PC-9 (cell line): ENCODE results near the gene RIN1. TPM values are rescaled to one million over a fixed set of nuclear protein-coding genes. Genes with fewer than 3 reads are reported as not detected.

Experiments used
- BruUV-seq: library from RNA; stranded (reverse); fragments of 400-500 nt; replicated peaks from 2 replicates; lab custom pipeline; 2021; lab: Mats Ljungman, UMichigan
- CTCF ChIA-PET: fragments of 300-600 bp; sonication (Branson Sonifier 250); formaldehyde crosslinking; loops from one replicate; lab custom pipeline; 2022; ENCODE audit warnings: antibody characterized with exemption; lab: Charles Lee
- POLR2A ChIA-PET: fragments of 300-600 bp; sonication (Branson Sonifier 250); formaldehyde crosslinking; loops from one replicate; lab custom pipeline; 2022; ENCODE audit warnings: antibody characterized with exemption; ENCODE audit not compliant: unreplicated experiment; lab: Charles Lee
- DNase-seq, 2 experiments: peaks; one replicate each; pipeline versions ENCODE4 v3.0.0 to v3.0.0-alpha.2; 2015 to 2022; ENCODE audit warnings: mixed read lengths in 1 of 2
- H2AFZ ChIP-seq: fragments of 200-600 bp; sonication (generic); 2 replicates; pipeline ENCODE4 v1.8.1; 2017; ENCODE audit warnings: antibody characterized with exemption
- H3F3A ChIP-seq: fragments of 200-600 bp; sonication (generic); 2 replicates; pipeline ENCODE4 v1.8.1; 2017; ENCODE audit warnings: antibody characterized with exemption, mild to moderate bottlenecking, low read depth; ENCODE audit not compliant: insufficient read depth
- H3K27ac ChIP-seq: fragments of 200-600 bp; sonication (generic); 2 replicates; pipeline ENCODE4 v1.6.1; 2016; ENCODE audit warnings: mixed run types
- H3K27me3 ChIP-seq: fragments of 200-600 bp; sonication (generic); 2 replicates; pipeline ENCODE4 v1.6.1; 2016; ENCODE audit warnings: low read depth, mixed run types; ENCODE audit not compliant: insufficient read depth
- H3K36me3 ChIP-seq: fragments of 200-600 bp; sonication (generic); 2 replicates; pipeline ENCODE4 v1.6.1; 2016; ENCODE audit warnings: low read depth, mixed run types
- H3K4me1 ChIP-seq: fragments of 200-600 bp; sonication (generic); replicated peaks from 2 replicates; pipeline ENCODE4 v1.6.1; 2016; ENCODE audit warnings: mixed run types; ENCODE audit not compliant: insufficient read depth
- H3K4me2 ChIP-seq: fragments of 200-600 bp; sonication (generic); 2 replicates; pipeline ENCODE4 v1.6.1; 2017; ENCODE audit warnings: mixed run types
- H3K4me3 ChIP-seq: fragments of 200-600 bp; sonication (generic); 2 replicates; pipeline ENCODE4 v1.6.1; 2016; ENCODE audit warnings: mixed run types
- H3K79me2 ChIP-seq: fragments of 200-600 bp; sonication (generic); 2 replicates; pipeline ENCODE4 v1.6.1; 2017; ENCODE audit warnings: low read depth, mixed run types
- H3K9me2 ChIP-seq: fragments of 200-600 bp; sonication (generic); 2 replicates; pipeline ENCODE4 v1.8.1; 2017; ENCODE audit warnings: mild to moderate bottlenecking; ENCODE audit not compliant: insufficient read depth
- H3K9me3 ChIP-seq: fragments of 200-600 bp; sonication (generic); 2 replicates; pipeline ENCODE4 v1.8.1; 2016; ENCODE audit warnings: low read depth; ENCODE audit not compliant: insufficient read depth
- H4K20me1 ChIP-seq: fragments of 200-600 bp; sonication (generic); 2 replicates; pipeline ENCODE4 v1.8.1; 2017; ENCODE audit not compliant: insufficient read depth
- EZH2 ChIP-seq: fragments of 200-600 bp; sonication (generic); IDR thresholded peaks from 2 replicates; pipeline ENCODE4 v1.8.0; 2017; ENCODE audit warnings: antibody characterized with exemption, low read depth
- intact Hi-C: fragments of 100-400 bp; cut with micrococcal nuclease; formaldehyde crosslinking; loops from one replicate; pipeline ENCODE4 v1.10.0; 2022; ENCODE audit not compliant: unreplicated experiment
- total RNA-seq: library from RNA; stranded (reverse); gene quantifications from 2 replicates; pipeline ENCODE4 v1.2.3, GENCODE V29; 2021
- TF ChIP-seq, protein P1 (sequence below): fragments of 200-600 bp; sonication (generic); conservative IDR thresholded peaks from 2 replicates; pipeline ENCODE4 v1.6.1; 2017; ENCODE audit warnings: mixed run types, antibody characterized with exemption, mild to moderate bottlenecking, moderate library complexity

RIN1 gene
- total RNA-seq, 1 experiment from 2014 or later: 15.5 TPM

DNA sequence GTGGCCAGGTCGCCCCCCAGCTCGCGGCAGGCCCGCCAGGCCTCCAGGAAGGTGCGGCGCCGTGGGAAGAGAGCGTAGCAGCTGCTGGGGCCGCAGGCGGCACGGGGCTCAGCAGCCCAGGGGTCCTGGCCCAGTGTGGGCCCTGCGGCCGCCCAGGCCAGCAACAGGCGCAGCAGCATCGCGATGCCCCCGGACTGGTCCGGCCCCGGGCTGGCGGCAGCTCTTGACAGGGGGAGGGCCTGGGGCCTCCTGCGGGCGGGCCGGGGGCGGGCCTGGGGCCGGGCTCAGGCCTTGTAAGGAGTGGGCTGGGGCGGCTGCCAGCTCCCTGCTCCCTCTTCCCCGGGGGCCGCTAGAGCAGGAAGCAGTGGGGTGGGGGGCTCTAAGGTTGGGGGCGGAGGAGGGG is 19.4 kb downstream of the RIN1 start, which contains the start of gene CD248:
CD248 (minus strand) TSS at position 196 of the 403 bp plus-strand sequence; CDS start at position 179, 17 bp downstream.
- Histone ChIP-seq H3K27me3 (peaks cover 8% of the 10 kb centered on the region; the same call in 1 of the 2 replicates), H3K9me3 (peaks cover 13% of the 10 kb centered on the region; the same call in 1 of the 2 replicates), H3K4me1 (peaks cover 16% of the 10 kb centered on the region), H3K4me3 (no peak within 1 kb of the TSS), H3K9me2 (no peaks in the 10 kb centered on the region), H3K36me3 (no peaks in the 10 kb centered on the region), H2AFZ (no peak within 1 kb of the TSS), H3K27ac (no peak within 1 kb of the TSS), H4K20me1 (no peaks in the 10 kb centered on the region), H3K79me2 (no peaks in the 10 kb centered on the region), H3F3A (peaks cover 9% of the 10 kb centered on the region; the same call in 1 of the 2 replicates), H3K4me2 (no peak within 1 kb of the TSS)
- POLR2A ChIA-PET: no interaction called here
- intact Hi-C loops: no loop called here
- CTCF ChIA-PET: no interaction called here
- no peak for DNase-seq
- no TSS peak for BruUV-seq
- TF ChIP-seq, protein P1, sequence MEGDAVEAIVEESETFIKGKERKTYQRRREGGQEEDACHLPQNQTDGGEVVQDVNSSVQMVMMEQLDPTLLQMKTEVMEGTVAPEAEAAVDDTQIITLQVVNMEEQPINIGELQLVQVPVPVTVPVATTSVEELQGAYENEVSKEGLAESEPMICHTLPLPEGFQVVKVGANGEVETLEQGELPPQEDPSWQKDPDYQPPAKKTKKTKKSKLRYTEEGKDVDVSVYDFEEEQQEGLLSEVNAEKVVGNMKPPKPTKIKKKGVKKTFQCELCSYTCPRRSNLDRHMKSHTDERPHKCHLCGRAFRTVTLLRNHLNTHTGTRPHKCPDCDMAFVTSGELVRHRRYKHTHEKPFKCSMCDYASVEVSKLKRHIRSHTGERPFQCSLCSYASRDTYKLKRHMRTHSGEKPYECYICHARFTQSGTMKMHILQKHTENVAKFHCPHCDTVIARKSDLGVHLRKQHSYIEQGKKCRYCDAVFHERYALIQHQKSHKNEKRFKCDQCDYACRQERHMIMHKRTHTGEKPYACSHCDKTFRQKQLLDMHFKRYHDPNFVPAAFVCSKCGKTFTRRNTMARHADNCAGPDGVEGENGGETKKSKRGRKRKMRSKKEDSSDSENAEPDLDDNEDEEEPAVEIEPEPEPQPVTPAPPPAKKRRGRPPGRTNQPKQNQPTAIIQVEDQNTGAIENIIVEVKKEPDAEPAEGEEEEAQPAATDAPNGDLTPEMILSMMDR: no peak
- no peak for TF ChIP-seq EZH2

DNA sequence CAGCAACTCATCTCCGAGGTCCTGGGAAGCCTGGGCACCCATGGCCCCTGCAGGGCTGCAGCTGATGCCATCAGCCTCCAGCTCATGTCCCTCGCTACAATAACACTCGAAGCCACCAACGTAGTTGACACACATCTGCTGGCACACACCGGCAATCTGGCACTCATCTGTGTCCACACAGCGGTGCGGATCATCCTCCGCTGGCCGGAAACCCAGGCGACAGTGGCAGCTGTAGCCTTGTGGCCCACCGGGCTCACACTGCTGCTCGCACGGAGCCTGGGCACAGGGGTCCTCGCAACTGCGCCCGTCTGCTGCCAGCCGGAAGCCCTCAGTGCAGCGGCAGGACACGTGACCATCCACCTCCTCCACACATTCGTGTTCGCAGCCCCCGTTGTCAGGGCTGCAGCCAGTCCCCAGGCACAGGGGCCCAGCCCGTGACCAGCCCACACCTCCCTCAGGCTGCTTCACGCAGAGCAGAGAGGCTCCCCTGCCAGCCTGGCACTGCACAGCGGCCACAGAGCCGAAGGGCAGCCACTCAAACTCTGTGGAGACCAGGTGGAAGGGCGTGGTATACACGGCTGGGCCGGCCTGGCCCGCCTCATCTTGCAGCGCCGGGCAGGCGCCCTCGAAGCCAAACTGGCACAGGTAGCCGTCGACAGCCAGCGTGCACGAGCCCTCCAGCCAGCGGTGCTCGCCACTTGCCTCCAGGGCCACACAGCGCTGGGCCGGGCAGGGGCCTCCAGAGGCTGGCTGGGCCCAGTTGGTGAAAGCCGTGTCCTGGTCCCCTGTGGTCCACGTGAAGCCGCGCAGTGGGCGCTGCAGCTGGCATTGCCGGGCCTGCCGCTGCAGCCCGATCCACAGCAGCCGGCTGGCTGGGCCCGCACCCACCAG is 20.1 kb downstream of the RIN1 start:
- ChIA-PET CTCF (no interaction called here), POLR2A (no interaction called here)
- Histone ChIP-seq H3F3A (peaks cover 13% of the 10 kb centered on the region; the same call in 1 of the 2 replicates), H3K4me3 (no peak overlapping the region), H3K36me3 (no peaks in the 10 kb centered on the region), H3K4me2 (no peak overlapping the region), H3K9me2 (no peaks in the 10 kb centered on the region), H3K9me3 (peaks cover 13% of the 10 kb centered on the region; the same call in 1 of the 2 replicates), H3K4me1 (peaks cover 16% of the 10 kb centered on the region), H4K20me1 (no peaks in the 10 kb centered on the region), H3K27ac (no peak overlapping the region), H2AFZ (no peak overlapping the region), H3K27me3 (peaks cover 8% of the 10 kb centered on the region; the same call in 1 of the 2 replicates), H3K79me2 (no peaks in the 10 kb centered on the region)
- intact Hi-C loops: no loop called here
- DNase-seq: no peak
- no TSS peak for BruUV-seq
- TF ChIP-seq, protein P1: no peak
- no peak for TF ChIP-seq EZH2

DNA sequence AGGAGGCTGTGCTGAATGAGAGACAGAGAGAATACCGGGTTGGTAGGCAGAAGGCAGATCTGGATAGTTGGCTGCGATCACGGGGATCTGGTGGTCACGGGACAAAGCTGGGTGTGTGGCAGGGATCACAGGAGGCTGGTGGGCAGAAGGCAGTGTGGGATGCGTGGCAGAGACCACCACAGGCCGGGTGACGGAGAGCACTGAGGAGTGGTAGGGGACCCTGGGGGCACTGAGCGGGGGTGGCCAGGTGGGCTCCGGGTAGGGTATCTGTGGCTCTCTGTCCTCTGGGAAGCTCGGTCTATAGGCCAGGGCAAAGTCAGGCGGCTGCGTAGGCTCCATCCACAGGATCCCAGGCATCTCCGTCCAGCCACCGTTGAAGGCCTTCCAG is 20.7 kb downstream of the RIN1 start:
- BruUV-seq: no TSS peak
- Histone ChIP-seq H2AFZ (no peak overlapping the region), H3K36me3 (no peaks in the 10 kb centered on the region), H3K27me3 (peaks cover 4% of the 10 kb centered on the region; the same call in 1 of the 2 replicates), H3K9me2 (no peaks in the 10 kb centered on the region), H3K4me1 (peaks cover 16% of the 10 kb centered on the region), H3K4me3 (no peak overlapping the region), H4K20me1 (no peaks in the 10 kb centered on the region), H3K9me3 (peaks cover 13% of the 10 kb centered on the region; the same call in 1 of the 2 replicates), H3K79me2 (no peaks in the 10 kb centered on the region), H3F3A (peaks cover 13% of the 10 kb centered on the region; the same call in 1 of the 2 replicates), H3K4me2 (no peak overlapping the region), H3K27ac (no peak overlapping the region)
- TF ChIP-seq, protein P1: no peak
- no peak for TF ChIP-seq EZH2
- intact Hi-C loops: no loop called here
- ChIA-PET CTCF (no interaction called here), POLR2A (no interaction called here)
- no peak for DNase-seq
